GM12878 (cell line): ENCODE results near the gene SLC39A13. TPM values are rescaled to one million over a fixed set of nuclear protein-coding genes. Genes with fewer than 3 reads are reported as not detected.
A peak's percentile ranks its signal among the peaks of the same experiment; 100 is the strongest.

ENCODE experiments used
- ATAC-seq: fragments of 200-7000 bp; cut with Tn5 transposase; 3 replicates; pipeline ENCODE4 v1.9.1; 2020; ENCODE audit warnings: mild to moderate bottlenecking, moderate library complexity
- BruUV-seq: library from RNA; stranded (reverse); fragments of 400-500 nt; replicated peaks from 2 replicates; lab custom pipeline; 2021; lab: Mats Ljungman, UMichigan
- CTCF ChIA-PET: fragments of 300-600 bp; sonication (Branson Sonifier 250); formaldehyde crosslinking; extraction: SDS; loops from one replicate; lab custom pipeline; 2021; ENCODE audit warnings: inconsistent platforms; lab: Yijun Ruan, JAX
- POLR2A ChIA-PET: fragments of 350-600 bp; formaldehyde crosslinking; extraction: SDS; loops from one replicate; lab custom pipeline; 2021; ENCODE audit warnings: inconsistent platforms; lab: Charles Lee
- RAD21 ChIA-PET: fragments of 300-600 bp; sonication (Branson Sonifier 250); formaldehyde crosslinking; loops from one replicate; lab custom pipeline; 2023; ENCODE audit warnings: antibody characterized with exemption; ENCODE audit not compliant: unreplicated experiment; lab: Charles Lee
- SMC1A ChIA-PET: fragments of 300-600 bp; sonication (Branson Sonifier 250); formaldehyde crosslinking; loops from one replicate; lab custom pipeline; 2023; ENCODE audit not compliant: unreplicated experiment, uncharacterized antibody; lab: Charles Lee
- DNase-seq: peaks from one replicate; pipeline ENCODE4 v3.0.0-alpha.2; 2011; ENCODE audit warnings: low read depth, low spot score
- FAIRE-seq: peaks from 3 replicates; lab custom pipeline; 2011; peaks lifted over from hg19 to GRCh38; lab: Jason Lieb, UNC
- H2AFZ ChIP-seq: 2 replicates; pipeline ENCODE4 v1.6.0; 2011; ENCODE audit warnings: low read depth, low read length, control low read depth; ENCODE audit not compliant: control insufficient read depth
- H3K27ac ChIP-seq: 2 replicates; pipeline ENCODE4 v1.5.1; 2011; ENCODE audit warnings: control low read depth; ENCODE audit not compliant: control insufficient read depth, insufficient read depth
- H3K27me3 ChIP-seq, 2 experiments: replicated peaks in 1 of 2; 2 replicates each; pipeline versions ENCODE4 v1.6.0 to v1.6.1; 2011; ENCODE audit warnings: low read length in 1 of 2; ENCODE audit not compliant: control insufficient read depth in 2 of 2, insufficient read depth in 2 of 2
- H3K36me3 ChIP-seq, 2 experiments: 2 replicates each; pipeline ENCODE4 v1.5.1; 2011; ENCODE audit warnings: low read length in 1 of 2; ENCODE audit not compliant: control insufficient read depth in 2 of 2, insufficient read depth in 2 of 2
- H3K4me1 ChIP-seq: 2 replicates; pipeline ENCODE4 v1.6.1; 2011; ENCODE audit warnings: mild to moderate bottlenecking, low read length, moderate library complexity, mixed read lengths; ENCODE audit not compliant: control insufficient read depth, insufficient read depth
- H3K4me2 ChIP-seq: 2 replicates; pipeline ENCODE4 v1.6.0; 2011; ENCODE audit warnings: control low read depth; ENCODE audit not compliant: control insufficient read depth, insufficient read depth
- H3K4me3 ChIP-seq: fragments of 200-600 bp; sonication (generic); 2 replicates; pipeline ENCODE4 v1.5.1; 2016
- H3K79me2 ChIP-seq: 2 replicates; pipeline ENCODE4 v1.6.0; 2011; ENCODE audit warnings: low read length; ENCODE audit not compliant: control insufficient read depth, insufficient read depth
- H3K9ac ChIP-seq: 2 replicates; pipeline ENCODE4 v1.8.0; 2011; ENCODE audit warnings: low read length, control low read depth, mixed read lengths; ENCODE audit not compliant: control insufficient read depth, insufficient read depth
- H3K9me3 ChIP-seq: replicated peaks from 3 replicates; pipeline ENCODE4 v1.5.1; 2011; ENCODE audit warnings: mild to moderate bottlenecking, low read length; ENCODE audit not compliant: control insufficient read depth, insufficient read depth
- H4K20me1 ChIP-seq: 2 replicates; pipeline ENCODE4 v1.6.0; 2011; ENCODE audit not compliant: control insufficient read depth, insufficient read depth
- BMI1 ChIP-seq: fragments of 450-650 bp; IDR thresholded peaks from 2 replicates; pipeline ENCODE4 v1.6.1; 2016; ENCODE audit warnings: mild to moderate bottlenecking, moderate library complexity, borderline replicate concordance
- CBFB ChIP-seq: IDR thresholded peaks from 2 replicates; pipeline ENCODE4 v1.6.1; 2016; ENCODE audit warnings: antibody characterized with exemption, low read depth
- EED ChIP-seq: sonication (generic); IDR thresholded peaks from 2 replicates; pipeline ENCODE4 v1.6.1; 2016; ENCODE audit warnings: antibody characterized with exemption, low read depth
- ESRRA ChIP-seq: IDR thresholded peaks from 2 replicates; pipeline ENCODE4 v1.6.1; 2012; ENCODE audit warnings: mild to moderate bottlenecking, low read length, improper control_type of control experiment
- IRF3 ChIP-seq: fragments of 450-650 bp; IDR thresholded peaks from 2 replicates; pipeline ENCODE4 v1.6.1; 2014; ENCODE audit warnings: mild to moderate bottlenecking
- JUND ChIP-seq: IDR thresholded peaks from 2 replicates; pipeline ENCODE4 v1.6.1; 2012; ENCODE audit warnings: low read depth, mild to moderate bottlenecking, low read length, improper control_type of control experiment, moderate library complexity
- KAT2A ChIP-seq: conservative IDR thresholded peaks from 2 replicates; pipeline ENCODE4 v1.6.1; 2011; ENCODE audit warnings: low read depth, low read length; ENCODE audit not compliant: control insufficient read depth
- MYC ChIP-seq: IDR thresholded peaks from 2 replicates; pipeline ENCODE4 v1.6.1; 2011; ENCODE audit warnings: mild to moderate bottlenecking, low read length, moderate library complexity, inconsistent platforms; ENCODE audit not compliant: insufficient read depth, insufficient replicate concordance, insufficient read length, severe bottlenecking
- NFYA ChIP-seq: IDR thresholded peaks from 2 replicates; pipeline ENCODE4 v1.6.1; 2011; ENCODE audit warnings: low read depth, mild to moderate bottlenecking, low read length, improper control_type of control experiment, borderline replicate concordance
- PAX5 ChIP-seq: IDR thresholded peaks from 2 replicates; pipeline ENCODE4 v1.6.1; 2011; ENCODE audit warnings: low read depth, low read length, borderline replicate concordance
- SIN3A ChIP-seq: IDR thresholded peaks from 2 replicates; pipeline ENCODE4 v1.6.1; 2012; ENCODE audit warnings: low read depth, low read length, improper control_type of control experiment
- SMAD1 ChIP-seq: fragments of 450-650 bp; IDR thresholded peaks from 2 replicates; pipeline ENCODE4 v1.6.1; 2018; ENCODE audit warnings: mild to moderate bottlenecking, low read depth; ENCODE audit not compliant: partially characterized antibody
- TBL1XR1 ChIP-seq: IDR thresholded peaks from 2 replicates; pipeline ENCODE4 v1.6.1; 2012; ENCODE audit warnings: low read depth, low read length, improper control_type of control experiment
- TCF3 ChIP-seq: IDR thresholded peaks from 2 replicates; pipeline ENCODE4 v1.6.1; 2012; ENCODE audit warnings: low read depth, mild to moderate bottlenecking, low read length, borderline replicate concordance; ENCODE audit not compliant: insufficient read depth
- YY1 ChIP-seq: IDR thresholded peaks from 2 replicates; pipeline ENCODE4 v1.6.1; 2011; ENCODE audit warnings: low read depth, mild to moderate bottlenecking, low read length
- WGBS: methylation state at CpG from one replicate; pipeline ENCODE4 v1.1.6; 2016; ENCODE audit warnings: low lambda C conversion rate; ENCODE audit not compliant: insufficient replicate concordance, insufficient coverage; ENCODE audit errors: missing lambda C conversion rate; 5-methylcytosine and 5-hydroxymethylcytosine counted together
- in situ Hi-C: fragments of 300-500 bp; cut with MboI; formaldehyde crosslinking; loops from 9 replicates; pipeline ENCODE4 v1.14.3; 2018; ENCODE audit warnings: mixed read lengths
- intact Hi-C: fragments of 100-400 bp; cut with micrococcal nuclease; formaldehyde crosslinking; loops from one replicate; pipeline ENCODE4 v1.14.2; 2022; ENCODE audit not compliant: unreplicated experiment
- polyA plus RNA-seq, 11 experiments: library from polyadenylated mRNA; depleted of rRNA in 4 of 11; unstranded in 6 of 11; stranded (reverse) in 5 of 11; fragments of >200 nt; fragmentation: Nextera tagmentation in 4 of 11; fragmentation: Illumina TruSeq in 1 of 11; extraction: Ambion mirVana in 4 of 11; extraction: Trizol in 1 of 11; gene quantifications; 1 replicate in 1 of 11; 2 replicates in 10 of 11; pipeline versions ENCODE4 v1.2.1 to v1.2.3, GENCODE V29; 2011 to 2016; ENCODE audit warnings: inconsistent platforms in 2 of 11, missing spikeins in 2 of 11, low read depth in 1 of 11
- total RNA-seq, 4 experiments: library from RNA; depleted of rRNA in 3 of 4; stranded (reverse); fragments of >200 nt in 3 of 4; fragmentation: Illumina TruSeq in 1 of 4; extraction: Trizol in 1 of 4; gene quantifications; 2 replicates each; pipeline versions ENCODE4 v1.2.1 to v1.2.3, GENCODE V29; 2013 to 2021

SLC39A13 gene
- total and polyA plus RNA-seq, 10 of the 15 experiments (the other 5 are each of a cell fraction or from before 2014, with no cell fraction given), result 0.23 to 19.8 (median 6.3) TPM

- no peak for TF ChIP-seq TBL1XR1
- TF ChIP-seq ESRRA, result no peak
Observed at GRCh38 chr11:47389577-47390421, 18.6 kb upstream of the SLC39A13 start (continued).

DNA sequence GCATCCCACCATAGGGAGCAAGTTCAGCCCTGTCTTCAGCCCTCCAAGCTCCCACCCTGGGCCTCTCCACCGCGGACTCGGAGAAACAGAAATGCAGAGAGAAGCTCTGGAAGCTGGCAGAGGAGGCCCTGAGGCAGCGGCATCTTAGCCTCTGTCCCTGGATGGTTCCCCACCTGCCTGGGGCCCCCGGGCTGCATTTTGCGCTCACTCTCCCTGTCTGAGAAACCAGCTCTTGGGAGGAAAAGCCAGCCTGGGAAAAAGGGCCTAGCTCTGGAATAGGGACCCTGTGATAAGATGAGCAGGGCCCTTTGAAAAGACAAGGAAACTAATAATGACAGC lies 18.0 kb upstream of the SLC39A13 start:
- H3K27ac ChIP-seq, result peak overlapping the region; percentile 78; the same call in 1 of the 2 replicates

More for the DNA sequence above, 18.0 kb upstream of the SLC39A13 start:
- POLR2A ChIA-PET, result interaction anchor here (1.3 to 8.5 kb wide), 5 partner anchors 9 to 176 kb away, joined by 4 to 94 read pairs (median 15); partner anchors contain the start of genes SLC39A13 and SPI1
- WGBS, result 88% methylated on average over 6 of the region's 6 CpGs
- FAIRE-seq (no peak), DNase-seq (no peak), ATAC-seq (no peak)
- SMC1A ChIA-PET, result interaction anchor here (0.7 to 5.0 kb wide), 4 partner anchors 10 to 18 kb away, joined by 3 to 36 read pairs (median 8); partner anchors contain the start of gene SPI1
- TF ChIP-seq IRF3 (no peak), EED (no peak), NFYA (no peak), PAX5 (no peak), YY1 (no peak), MYC (no peak), KAT2A (no peak), TCF3 (no peak), SIN3A (no peak), JUND (no peak), SMAD1 (no peak), BMI1 (no peak), CBFB (no peak)
- H2AFZ ChIP-seq, result no peak overlapping the region
- no peaks in the 10 kb centered on the region for H4K20me1 ChIP-seq
- no TSS peak for BruUV-seq
- H3K4me1 ChIP-seq, result peaks cover 39% of the 10 kb centered on the region
- H3K79me2 ChIP-seq, result no peaks in the 10 kb centered on the region; the same call in 1 of the 2 replicates
- H3K36me3 ChIP-seq, result no peaks in the 10 kb centered on the region; a peak in 1 of 4 replicates
- H3K4me3 ChIP-seq, result no peak overlapping the region
- RAD21 ChIA-PET, result interaction anchor here (1.1 to 3.7 kb wide), 5 partner anchors 9 to 19 kb away, joined by 3 to 21 read pairs (median 15); partner anchors contain the start of gene SPI1
- H3K9ac ChIP-seq, result peak overlapping the region; percentile 62; the same call in 1 of the 2 replicates
- H3K27me3 ChIP-seq, result no peaks in the 10 kb centered on the region
- no peak overlapping the region for H3K4me2 ChIP-seq
- in situ Hi-C loops, result no loop called here
- CTCF ChIA-PET, result interaction anchor here (1.0 to 5.0 kb wide), 8 partner anchors 11 to 21 kb away, joined by 4 to 16 read pairs (median 6); partner anchors contain the start of gene SPI1
- intact Hi-C loops, result no loop called here
- no peaks in the 10 kb centered on the region for H3K9me3 ChIP-seq
